ENCODE measurements around the gene RAD51B.
"Not testable (repeated sequence)": the region's sequence is repeated elsewhere in the genome, so short reads cannot be mapped to it uniquely, and the experiment has no call there.

RAD51B gene

DNA sequence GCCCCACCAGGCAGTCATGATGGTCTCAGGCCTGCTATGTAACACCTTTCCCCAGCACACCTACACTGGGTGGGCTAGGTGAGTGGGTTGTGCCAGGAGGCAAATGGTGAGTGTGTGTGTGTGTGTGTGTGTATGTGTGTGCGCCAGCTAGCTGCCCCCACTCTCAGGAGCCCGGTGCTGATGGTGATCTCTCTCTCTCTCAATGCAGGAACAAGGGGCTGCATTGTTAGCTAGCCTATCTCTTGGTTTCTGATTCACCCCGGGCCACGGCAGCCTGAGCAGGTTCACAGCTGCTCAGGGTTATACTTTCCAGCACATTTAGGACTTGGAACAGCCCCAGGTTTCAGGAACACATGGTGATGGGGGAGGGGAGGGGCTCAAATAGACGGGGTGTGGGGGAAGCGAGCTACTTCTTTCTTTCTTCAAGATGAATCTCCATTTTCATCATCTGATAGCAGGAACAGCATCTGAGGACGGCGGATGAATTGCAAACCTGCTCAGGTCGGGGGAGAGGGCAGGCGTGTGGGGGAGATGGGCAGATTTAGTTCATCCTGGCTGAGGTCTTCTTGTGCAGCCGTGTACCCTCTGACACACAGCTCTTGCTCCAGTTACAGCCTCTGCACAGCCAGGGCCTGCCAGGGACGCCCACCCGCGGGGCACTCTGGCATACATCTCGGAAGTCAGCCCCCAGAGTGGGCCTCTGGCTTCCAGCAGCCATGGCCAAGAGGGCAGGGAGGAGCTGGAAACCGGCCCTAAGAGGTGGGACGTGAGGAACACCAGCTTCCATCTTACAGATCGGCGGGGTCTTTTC, 835.6 kb downstream of the RAD51B start:
- DNase-seq (ENCODE audit: low read depth in 2 of 2), result no peak

DNA sequence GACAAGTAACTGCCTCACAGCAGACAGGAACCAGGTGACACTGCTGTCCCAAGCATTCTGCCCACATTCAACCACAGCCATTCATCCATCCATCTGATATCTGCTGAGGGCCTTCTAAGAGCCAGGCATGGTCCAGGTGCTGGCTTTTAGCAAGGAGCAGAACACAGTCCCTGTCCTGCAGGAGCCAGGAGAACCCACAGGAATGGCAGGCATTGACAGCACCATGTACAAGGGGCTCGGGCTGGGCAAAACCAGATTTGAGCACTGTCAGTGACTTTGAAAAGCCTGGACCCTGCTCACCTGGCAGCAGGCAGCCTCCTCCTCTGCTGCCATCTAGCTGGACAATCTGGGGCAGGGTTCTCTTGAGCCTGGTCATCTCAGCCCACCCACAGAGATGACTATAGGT, 836.3 kb downstream of the RAD51B start:
- no peak for DNase-seq (ENCODE audit: low read depth in 2 of 2)

DNA sequence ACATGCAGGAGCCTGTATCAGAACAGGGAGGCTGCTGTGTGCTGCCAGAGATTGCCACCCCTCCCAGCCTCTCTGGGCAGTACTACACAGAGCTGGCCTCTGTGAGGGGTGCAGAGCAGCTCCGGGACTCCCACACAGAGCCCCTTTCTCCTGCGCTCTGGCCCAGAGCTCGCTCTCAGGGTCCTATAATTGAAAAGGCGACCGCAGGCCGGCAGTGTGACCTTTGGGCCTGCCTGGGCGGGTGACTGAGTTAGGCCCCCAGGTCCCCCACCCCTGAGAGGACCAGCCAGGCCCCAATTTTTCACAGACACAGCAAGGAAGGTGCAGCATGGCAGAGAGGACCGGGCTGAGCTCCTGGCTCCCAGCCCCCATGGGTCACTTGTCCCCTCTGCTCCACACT, 836.9 kb downstream of the RAD51B start:
- no peak for DNase-seq (ENCODE audit: low read depth in 2 of 2)

DNA sequence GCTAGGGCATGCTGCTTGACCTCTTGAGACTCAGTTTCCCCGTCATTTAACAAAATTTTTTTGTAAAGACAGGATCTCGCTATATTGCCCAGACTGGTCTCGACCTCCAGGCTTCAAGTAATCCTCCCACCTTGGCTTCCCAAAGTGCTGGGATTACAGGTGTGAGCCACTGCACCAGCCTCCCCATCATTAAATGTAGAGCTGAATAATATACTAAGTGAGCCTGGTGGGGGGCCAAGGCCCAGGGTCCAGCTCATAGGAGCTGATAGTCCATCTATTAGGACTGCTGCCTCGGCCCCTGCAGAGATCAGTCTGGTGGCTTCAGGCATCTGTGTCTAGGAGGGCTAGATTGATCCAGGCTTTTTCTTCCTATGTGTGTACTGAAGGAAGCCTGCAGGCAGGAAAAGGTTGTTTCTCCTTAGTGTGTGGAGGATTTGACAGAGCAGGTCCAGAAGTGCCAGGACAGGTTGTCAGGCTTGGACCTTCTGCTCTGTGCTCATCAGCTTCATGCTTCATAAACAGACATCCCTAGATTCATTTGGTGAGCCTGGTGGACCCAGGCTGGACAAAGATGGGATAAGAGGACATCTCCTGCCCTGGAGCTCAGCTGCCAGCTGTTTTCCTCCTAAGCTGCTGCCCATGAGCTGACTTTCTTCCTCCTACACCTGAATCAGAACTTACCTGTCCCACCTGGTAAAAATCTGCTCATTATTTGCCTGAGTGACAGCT, 837.9 kb downstream of the RAD51B start:
- no peak for DNase-seq (ENCODE audit: low read depth in 2 of 2)

DNA sequence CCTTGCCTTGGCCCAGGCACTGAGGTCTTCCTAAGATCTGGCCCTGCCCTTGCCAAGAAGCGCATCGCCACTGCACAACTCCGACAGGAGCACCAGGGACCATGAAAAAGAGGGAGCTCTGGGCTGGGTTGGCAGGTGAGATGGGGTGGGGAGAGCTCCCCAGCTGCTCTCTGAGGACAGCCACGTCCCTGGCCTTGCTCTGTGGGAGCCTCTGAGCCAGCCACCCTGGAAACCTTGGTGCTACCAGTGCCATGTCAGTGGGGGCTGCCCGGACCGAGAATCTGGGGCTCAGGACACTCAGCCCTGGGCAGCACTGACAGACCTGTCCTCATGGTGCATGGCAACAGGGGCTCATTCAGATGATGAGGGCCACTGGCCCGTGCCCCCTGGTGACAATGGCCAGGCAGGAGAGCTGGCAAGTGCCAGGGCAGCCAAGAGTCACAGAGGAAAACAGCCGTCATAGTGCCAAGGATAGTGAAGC, 838.5 kb downstream of the RAD51B start:
- DNase-seq (ENCODE audit: low read depth in 2 of 2), result no peak

DNA sequence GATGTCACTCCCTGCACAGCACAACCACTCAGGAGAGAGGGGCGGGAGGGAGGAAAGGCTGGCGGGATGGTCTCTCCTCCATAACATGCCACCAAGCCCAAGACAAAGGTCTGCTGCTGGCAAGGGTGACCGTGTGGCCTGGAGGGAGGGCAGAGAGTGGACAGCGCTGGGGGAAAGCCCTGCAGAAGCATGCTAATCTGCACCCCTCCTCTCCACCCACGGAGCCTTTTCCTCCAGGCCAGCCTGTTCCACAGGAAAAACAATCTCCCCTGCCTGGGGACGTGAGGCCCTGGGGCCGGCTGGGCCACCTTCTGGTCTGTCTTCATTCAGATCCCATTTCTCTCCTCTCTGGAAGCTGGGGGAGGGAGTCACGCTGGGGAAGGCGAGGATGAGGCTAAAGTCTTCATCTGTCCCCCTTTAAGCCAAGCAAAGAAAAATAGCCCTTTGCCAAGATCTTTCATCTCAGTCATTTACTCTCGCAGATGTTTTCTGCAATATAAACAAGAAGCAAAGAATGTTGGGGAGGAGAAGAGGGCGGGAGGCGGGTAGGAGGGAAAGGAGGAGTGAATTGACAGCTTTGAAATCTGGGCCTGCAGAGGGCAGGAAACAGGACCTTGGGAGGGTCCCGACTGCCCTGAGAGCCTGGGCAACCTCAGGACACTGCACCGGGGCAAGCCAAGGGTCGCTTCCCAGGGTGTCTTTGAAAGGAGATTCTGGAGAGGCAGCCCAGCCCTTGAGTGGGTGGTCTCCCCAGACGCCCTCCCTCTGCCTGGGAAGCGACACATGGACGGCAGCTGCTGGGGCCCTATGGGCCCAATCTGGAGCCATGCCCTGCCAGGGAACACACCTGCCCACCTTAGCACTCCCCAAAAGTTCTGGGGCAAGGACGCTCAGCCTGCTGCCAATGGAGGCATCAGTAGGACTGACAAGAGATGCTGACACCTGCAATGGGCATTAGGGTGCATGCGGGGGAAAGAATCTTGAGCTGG, 839.7 kb downstream of the RAD51B start:
- no peak for DNase-seq (ENCODE audit: low read depth in 2 of 2)

DNA sequence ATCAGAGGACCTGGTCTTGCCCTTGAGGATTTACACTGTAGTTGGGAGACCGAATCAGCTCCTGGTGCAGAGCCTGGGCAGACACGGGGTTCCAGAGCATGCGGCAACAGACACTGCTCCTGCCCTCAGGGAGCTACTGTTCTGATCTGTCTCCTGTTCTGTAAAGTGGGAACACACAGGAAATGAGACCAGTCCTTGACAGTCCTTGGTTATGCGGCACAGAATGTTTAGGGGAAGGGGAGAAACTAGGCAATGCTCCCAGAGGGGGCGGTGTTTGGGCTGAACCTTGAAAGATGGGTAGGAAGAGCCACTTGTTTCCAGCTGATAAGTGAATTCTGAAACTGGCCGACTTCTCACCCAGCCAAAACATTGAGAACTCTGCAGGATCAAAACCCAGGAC, 840.9 kb downstream of the RAD51B start:
- DNase-seq (ENCODE audit: low read depth in 2 of 2), result no peak

DNA sequence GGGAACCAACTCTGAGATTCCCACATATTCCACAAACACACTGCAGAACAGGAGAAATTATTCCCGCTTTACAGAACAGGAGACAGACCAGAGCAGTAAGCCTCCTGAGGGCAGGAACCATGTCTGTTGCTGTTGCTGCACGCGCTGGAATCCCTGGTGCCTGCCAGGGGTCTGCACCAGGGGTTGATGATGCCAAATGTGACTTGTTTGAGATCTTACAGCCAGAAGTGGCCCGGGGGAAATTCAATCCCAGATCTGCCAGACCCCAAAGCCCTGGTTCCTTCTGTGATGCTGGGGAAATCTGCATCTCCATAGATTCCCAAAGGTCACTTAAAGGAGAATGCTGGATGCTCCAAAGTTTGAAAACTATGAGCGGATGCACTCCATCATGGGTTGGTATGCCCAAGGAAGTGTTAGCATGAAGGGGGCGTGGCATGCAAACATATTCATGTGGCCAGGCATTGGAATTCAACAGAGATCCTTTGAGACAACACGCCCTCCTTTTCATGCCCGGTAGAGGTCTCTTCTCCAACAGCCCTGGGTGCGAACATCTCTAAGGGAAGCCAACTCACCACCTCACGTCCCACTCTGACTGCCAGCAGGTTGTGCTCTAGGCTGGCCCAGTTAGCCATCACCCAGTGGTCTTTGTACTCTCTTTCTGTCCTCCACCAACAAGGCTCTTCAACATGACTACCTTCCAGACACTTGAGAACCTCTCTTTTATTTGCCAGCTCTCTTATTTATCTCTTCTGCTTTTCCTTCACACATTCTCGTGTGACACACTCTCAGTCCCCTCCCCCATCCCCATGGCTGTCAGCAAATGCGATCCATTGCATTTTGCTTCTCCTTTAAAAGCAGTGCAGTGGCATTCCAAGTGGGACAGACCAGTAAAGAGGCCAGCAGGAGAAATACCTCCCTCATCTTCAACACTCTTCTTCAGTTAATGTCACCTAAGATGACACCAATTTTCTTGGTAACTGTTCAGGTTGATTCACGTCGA, 841.9 kb downstream of the RAD51B start:
- no peak for DNase-seq (ENCODE audit: low read depth in 2 of 2)

DNA sequence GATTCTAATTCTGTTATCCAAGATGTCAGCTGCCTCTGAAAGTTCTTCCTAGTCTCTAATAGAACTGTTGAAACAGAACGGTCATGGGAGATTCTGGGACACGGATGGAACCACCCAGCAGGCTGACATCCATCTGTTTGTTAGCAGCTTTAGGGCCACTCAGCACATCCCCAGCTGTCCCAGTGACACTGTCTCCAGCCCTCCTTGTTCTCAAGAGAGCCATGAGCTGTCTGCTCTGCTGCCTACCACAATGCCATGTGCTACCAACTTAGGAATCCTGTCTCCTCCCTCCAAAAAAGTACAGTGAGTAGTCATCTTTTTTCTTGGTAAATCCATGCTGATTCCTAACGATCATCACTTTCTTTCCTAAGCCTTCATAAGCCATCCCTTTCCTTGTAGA, 842.8 kb downstream of the RAD51B start:
- no peak for DNase-seq (ENCODE audit: low read depth in 2 of 2)

DNA sequence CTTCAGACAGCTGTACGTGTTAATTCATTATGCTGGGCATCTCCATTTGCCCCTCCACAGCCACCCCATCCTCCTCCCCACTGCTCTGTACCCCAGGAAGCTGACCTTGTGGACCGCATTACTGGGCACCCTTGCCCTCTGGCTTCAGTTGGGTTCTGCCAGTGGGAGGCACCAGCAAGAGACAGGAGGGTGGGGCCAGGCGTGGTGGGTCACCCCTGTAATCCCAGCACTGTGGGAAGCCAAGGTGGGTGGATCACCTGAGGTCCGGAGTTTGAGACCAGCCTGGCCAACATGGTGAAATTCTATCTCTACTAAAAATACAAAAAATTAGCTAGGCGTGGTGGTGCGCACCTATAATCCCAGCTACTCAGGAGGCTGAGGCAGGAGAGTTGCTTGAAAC, 843.2 kb downstream of the RAD51B start:
- DNase-seq (ENCODE audit: low read depth in 2 of 2), result not testable (repeated sequence)

DNA sequence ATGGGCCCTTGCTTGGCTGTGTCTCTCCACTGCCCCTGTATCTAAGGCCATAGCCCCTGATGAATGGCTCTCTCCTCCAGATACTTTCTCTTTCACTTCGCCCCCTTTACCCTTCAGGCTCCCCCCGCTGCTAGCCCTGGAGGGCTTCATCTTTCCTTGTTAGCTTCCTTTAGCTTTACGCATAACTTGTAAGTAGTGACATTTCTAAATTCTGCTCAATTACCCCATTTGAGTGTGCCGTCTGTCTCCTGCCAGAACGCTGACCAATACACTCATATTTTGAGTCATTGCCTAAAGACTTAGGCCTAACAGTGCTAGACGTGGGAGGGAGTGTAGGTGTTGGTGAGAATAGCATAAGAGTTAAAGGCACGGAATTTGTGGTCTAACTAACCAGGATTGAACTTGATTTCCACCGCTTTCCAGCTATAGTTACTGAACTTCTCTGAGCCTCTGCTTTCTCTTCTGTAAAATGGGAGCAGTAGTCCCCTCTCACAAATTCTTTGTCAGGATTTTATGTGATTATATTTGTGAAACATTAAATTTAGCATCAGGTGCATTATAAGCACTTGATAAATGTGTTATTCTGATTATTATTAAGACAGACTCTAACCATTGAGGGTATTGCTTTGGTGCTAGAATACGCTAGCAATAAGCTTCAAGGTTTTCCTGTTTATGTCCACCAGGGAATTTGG, 844.0 kb downstream of the RAD51B start:
- DNase-seq (ENCODE audit: low read depth in 2 of 2), result no peak

DNA sequence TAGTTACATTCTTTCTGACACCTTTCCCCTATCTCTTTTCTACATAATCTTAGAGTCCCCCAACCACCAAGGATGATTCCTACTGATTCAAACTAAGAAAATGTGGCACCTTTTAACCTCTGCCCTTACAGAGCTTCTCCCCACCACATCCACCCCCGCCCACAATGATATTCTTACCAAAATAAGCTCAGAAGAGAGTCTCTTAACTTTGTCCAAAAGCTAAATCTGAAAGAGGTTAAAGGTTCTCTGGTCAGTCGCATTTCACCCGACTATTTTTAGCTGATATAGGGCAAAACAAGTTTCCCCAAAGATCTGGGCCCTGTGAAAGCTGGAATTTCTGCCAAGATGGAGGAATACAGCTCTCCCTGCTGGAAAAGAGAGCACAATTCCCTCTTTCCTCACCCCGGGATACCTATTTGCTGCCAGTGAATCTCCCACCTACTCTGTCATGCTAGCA, 844.7 kb downstream of the RAD51B start:
- no peak for DNase-seq (ENCODE audit: low read depth in 2 of 2)

DNA sequence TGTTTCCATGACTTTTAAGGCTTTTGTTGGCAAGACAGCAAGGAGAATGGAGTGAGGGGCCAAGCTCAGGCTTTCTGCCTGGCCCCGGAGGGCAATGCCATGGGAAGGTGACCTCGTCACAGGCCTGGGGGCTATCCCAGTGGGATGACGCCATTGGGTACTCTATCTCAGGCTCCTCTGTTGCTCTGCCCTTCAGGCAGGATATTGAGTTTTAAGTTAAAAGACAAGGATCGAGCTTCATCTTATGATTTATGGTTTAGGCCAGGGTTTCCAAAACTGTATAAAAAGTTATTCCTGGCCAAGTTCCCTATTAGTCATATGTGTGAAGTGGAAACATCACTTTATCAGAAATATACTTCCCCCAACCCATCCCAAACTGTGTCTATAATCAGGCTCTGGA, 845.6 kb downstream of the RAD51B start:
- DNase-seq (ENCODE audit: low read depth in 2 of 2), result no peak

DNA sequence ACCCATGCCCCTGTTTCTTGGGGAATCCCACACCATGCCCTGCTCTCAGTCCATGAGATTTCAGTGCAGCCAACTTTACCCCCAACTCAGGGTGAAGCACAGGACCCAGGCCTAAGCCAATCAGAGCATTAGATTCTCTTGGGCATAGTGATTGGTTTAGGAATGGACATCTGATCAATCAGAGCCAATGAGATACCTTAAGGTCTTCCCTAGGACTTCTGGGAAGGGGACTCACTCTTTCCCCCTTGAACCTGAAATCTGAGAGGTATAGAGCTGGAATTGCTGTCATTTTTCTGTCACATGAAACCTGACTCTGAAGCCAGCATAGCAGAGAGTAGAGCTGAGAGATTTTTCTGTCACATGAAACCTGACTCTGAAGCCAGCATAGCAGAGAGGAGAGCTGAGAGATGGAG, 846.2 kb downstream of the RAD51B start:
- DNase-seq (ENCODE audit: low read depth in 2 of 2), result no peak

DNA sequence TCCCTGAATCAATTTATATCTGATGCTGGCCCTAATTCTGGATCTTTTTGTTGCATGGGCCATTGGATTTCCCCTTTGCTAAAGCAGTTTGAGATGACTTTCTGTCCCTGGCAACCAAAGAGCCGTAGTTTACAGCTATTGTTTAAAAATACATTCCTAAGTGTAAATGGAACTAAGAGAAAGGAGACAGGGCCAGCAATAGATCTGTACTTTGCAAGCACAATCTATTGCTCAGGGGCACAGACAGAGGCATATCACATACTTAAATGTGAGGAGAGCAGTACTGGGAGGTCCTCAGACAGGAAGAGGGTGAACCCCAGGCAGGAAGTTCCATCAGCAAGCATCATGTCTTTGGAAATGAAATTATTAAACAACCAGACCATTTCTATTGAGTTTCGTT, 846.7 kb downstream of the RAD51B start:
- DNase-seq (ENCODE audit: low read depth in 2 of 2), result no peak

DNA sequence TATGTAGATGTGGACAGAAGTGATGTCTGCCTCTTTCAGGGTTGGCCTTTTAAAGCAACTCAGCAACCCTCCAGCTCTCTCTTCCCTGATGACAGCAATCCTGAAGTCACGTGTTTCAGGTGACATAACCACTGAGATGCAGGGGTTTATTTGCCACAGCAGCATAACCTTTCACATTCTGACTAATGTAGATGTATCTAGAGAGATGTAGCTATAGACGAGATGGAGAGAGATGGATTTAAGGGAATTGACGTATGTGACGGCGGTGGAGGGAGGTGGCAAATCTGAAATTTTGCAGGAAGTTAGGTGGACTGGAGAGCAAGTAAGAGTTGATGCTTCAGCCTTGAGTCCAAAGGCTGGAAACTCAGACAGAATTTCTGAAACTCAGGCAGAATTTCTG, 847.3 kb downstream of the RAD51B start:
- DNase-seq (ENCODE audit: low read depth in 2 of 2), result no peak

DNA sequence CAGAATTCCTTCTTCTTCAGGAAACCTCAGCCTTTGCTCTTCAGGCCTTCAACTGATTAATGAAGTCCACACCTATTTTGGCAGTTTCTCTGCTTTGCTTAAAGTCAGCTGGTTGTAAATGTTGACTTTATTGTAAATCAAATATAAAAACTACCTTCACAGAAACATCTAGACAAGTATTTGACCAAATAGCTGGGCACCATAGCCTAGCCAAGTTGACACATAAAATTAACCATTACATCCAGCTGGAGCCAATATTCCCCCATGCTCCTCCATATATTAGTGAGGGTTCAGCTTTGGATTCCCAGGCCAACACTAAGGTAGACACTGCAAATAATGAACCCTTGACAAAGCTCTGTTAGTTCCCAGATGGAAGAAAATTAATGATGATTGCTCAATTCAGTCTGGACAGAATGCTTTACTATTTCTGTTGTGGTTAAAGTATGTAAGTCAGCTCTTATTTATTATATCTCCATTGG, 847.8 kb downstream of the RAD51B start:
- DNase-seq (ENCODE audit: low read depth in 2 of 2), result no peak

DNA sequence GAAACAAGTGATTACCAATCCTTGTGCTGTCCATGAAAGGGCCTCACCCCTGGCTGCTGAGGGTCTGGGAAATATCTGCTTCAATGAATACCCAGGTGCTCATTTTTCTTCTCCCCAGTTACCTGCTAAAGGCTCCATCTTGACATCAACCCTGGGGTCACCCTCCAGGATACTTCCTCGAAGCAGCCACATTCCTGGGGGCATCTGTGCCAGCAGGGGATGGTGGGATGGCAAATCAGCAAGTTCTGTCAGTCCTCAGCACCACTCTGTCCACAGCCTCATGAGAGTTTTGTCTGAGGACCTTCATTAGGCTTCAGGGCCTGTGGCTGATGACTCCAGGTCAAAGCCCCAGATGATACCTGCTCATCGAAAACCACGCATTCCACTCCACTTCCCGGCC, 848.4 kb downstream of the RAD51B start:
- no peak for DNase-seq (ENCODE audit: low read depth in 2 of 2)

DNA sequence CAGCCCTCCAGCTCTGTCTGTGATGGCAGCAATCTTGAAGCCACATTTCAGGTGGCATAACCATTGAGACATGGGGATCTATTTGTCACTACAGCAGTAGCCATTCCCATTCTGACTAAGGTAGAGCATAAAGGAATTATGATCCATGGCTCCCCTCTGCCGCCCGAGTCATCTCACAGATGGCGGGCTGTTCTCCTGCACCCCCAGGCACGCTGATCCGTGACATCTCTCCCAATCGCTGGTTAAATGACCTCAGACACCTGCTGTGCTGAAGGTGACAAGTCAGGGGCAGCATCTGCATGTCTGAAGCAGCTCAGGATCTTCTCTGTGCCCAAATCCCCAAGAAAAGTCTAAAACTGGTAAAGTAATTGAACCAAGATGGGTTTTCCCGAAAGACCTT, 849.0 kb downstream of the RAD51B start:
- DNase-seq (ENCODE audit: low read depth in 2 of 2), result no peak

DNA sequence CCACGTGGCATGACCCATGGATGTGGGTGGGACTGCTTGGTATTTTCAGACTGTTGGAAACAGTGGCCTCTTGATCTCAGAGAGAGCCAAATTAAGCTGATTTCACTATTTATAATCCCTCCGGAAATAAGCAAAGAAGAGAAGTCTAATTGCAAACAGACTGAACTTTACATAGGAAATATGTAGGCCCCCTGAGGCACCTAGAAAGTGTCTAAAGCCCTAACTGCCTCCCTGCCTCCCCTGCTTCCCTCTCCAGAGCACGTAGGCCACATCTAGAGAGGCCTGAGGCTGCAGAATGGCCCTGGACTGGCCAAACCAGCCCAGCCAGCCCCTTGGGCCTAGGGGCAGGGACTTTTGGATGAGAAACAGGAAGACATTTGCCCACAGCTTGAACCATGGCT, 849.5 kb downstream of the RAD51B start:
- no peak for DNase-seq (ENCODE audit: low read depth in 2 of 2)
